HUES6 (cell line): ENCODE results near the gene STARD3.

Experiments used
- H3K27ac ChIP-seq: 2 replicates; pipeline ENCODE4 v1.7.0; 2013; ENCODE audit warnings: low read depth, mild to moderate bottlenecking, low read length, inconsistent platforms
- H3K27me3 ChIP-seq: 2 replicates; pipeline ENCODE4 v1.6.1; 2013; ENCODE audit warnings: low read length; ENCODE audit not compliant: control insufficient read depth, insufficient read depth
- H3K36me3 ChIP-seq: 2 replicates; pipeline ENCODE4 v1.6.1; 2013; ENCODE audit warnings: low read length; ENCODE audit not compliant: control insufficient read depth, insufficient read depth
- H3K4me1 ChIP-seq: 2 replicates; pipeline ENCODE4 v1.6.1; 2013; ENCODE audit warnings: low read length; ENCODE audit not compliant: control insufficient read depth, insufficient read depth
- H3K4me3 ChIP-seq: 2 replicates; pipeline ENCODE4 v1.5.1; 2013; ENCODE audit warnings: low read depth, low read length
- H3K9ac ChIP-seq: one replicate; pipeline ENCODE4 v1.6.1; 2013; ENCODE audit warnings: mild to moderate bottlenecking, low read length
- H3K9me3 ChIP-seq: 2 replicates; pipeline ENCODE4 v1.6.1; 2013; ENCODE audit warnings: low read depth, low read length; ENCODE audit not compliant: control insufficient read depth, insufficient read depth

STARD3 gene

DNA sequence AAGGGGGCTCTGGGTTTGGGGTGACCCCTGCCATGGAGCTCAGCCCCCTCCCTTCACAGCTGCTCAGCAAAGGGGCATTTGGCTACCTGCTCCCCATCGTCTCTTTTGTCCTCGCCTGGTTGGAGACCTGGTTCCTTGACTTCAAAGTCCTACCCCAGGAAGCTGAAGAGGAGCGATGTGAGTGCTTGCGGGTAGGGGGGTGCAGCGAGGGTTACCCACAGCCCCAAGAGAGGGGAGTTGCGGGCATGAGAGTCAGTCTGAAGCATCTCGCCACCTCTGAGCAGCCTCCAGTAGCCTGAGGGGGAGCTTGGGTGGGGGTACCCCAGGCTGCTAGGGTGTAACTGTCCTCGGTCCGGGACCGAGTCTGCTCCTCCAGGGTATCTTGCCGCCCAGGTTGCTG is 21.4 kb downstream of the STARD3 start:
- Histone ChIP-seq H3K4me1 (peaks cover 17% of the 10 kb centered on the region), H3K36me3 (peaks cover 26% of the 10 kb centered on the region)

DNA sequence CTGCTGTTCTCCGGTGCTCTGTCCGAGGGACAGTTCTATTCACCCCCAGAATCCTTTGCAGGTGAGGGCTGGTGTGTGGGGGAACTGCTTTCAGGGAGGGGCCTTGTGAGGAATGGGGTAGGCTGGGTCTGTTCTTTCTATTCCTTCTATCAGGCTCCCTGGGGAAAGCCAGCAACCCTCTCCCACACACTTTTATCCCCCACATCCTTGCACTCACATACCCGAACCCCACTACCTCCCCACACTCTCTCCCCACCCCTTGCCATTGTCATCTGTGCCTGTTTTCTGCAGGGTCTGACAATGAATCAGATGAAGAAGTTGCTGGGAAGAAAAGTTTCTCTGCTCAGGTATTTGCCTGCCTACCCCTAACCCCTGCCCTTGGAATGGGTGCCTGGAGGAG is 21.8 kb downstream of the STARD3 start:
- H3K36me3 ChIP-seq, result peaks cover 26% of the 10 kb centered on the region
- H3K27me3 ChIP-seq, result no peaks in the 10 kb centered on the region
- peaks cover 13% of the 10 kb centered on the region for H3K4me1 ChIP-seq
- H3K27ac ChIP-seq, result no peak overlapping the region
- no peaks in the 10 kb centered on the region for H3K9me3 ChIP-seq
- H3K4me3 ChIP-seq, result no peak overlapping the region
- H3K9ac ChIP-seq, result no peak overlapping the region

More for the DNA sequence above, 21.4 kb downstream of the STARD3 start:
- H3K9ac ChIP-seq, result no peak overlapping the region
- no peak overlapping the region for H3K27ac ChIP-seq
- no peak overlapping the region for H3K4me3 ChIP-seq
- no peaks in the 10 kb centered on the region for H3K27me3 ChIP-seq
- no peaks in the 10 kb centered on the region for H3K9me3 ChIP-seq

DNA sequence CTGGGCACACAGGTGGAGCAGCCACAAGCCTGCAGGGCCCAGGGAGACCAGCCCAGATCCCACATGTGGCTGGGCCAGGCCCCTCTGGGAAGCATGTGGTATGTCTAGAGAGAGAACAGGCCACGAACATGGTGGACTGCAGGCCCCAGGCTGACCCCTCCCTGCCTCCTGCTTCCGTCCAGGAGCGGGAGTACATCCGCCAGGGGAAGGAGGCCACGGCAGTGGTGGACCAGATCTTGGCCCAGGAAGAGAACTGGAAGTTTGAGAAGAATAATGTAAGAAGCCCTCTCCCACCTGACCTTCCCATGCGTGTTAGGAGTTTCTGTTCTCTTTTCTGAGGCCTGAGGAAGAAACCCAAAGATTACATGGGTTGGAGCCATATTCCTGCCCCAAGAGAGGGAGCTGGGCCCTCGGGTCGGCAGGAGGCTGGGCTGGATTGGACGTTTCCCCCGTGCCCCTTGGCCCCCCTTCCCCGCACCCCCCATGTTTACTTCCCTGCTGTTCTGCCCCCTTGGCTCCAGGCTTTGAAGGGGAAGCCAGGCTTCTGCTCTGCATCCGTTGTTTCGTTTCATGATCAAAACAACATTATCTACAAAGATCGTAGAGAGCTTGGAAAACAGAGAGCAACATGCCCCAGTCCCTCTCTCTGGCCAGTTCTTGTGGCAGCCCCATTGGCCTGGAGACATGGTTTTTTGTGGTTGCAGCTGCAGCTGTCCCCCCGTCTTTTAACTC is 22.5 kb downstream of the STARD3 start:
- H3K27me3 ChIP-seq, result no peaks in the 10 kb centered on the region
- H3K4me1 ChIP-seq, result peaks cover 16% of the 10 kb centered on the region
- H3K9me3 ChIP-seq, result no peaks in the 10 kb centered on the region
- no peak overlapping the region for H3K9ac ChIP-seq
- H3K4me3 ChIP-seq, result no peak overlapping the region
- peaks cover 26% of the 10 kb centered on the region for H3K36me3 ChIP-seq
- no peak overlapping the region for H3K27ac ChIP-seq

DNA sequence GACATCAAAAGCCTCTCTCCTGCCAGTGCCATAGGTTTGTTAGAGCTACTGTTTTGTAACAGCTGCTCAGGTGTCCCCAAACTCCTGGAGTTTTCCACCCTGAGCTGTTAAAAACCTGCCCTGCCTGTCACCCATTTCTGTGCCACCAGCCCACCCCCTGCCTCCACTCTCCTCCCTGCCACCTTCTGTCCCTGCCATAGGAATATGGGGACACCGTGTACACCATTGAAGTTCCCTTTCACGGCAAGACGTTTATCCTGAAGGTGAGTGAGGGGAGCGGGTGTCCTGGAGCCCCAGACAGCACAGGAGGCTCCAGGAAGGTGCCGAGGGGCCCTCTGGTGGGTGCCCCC is 23.0 kb downstream of the STARD3 start:
- peaks cover 26% of the 10 kb centered on the region for H3K36me3 ChIP-seq
- no peak overlapping the region for H3K4me3 ChIP-seq
- H3K27ac ChIP-seq, result no peak overlapping the region
- no peaks in the 10 kb centered on the region for H3K9me3 ChIP-seq
- peaks cover 21% of the 10 kb centered on the region for H3K4me1 ChIP-seq
- H3K27me3 ChIP-seq, result no peaks in the 10 kb centered on the region; the same call in 1 of the 2 replicates
- H3K9ac ChIP-seq, result no peak overlapping the region

DNA sequence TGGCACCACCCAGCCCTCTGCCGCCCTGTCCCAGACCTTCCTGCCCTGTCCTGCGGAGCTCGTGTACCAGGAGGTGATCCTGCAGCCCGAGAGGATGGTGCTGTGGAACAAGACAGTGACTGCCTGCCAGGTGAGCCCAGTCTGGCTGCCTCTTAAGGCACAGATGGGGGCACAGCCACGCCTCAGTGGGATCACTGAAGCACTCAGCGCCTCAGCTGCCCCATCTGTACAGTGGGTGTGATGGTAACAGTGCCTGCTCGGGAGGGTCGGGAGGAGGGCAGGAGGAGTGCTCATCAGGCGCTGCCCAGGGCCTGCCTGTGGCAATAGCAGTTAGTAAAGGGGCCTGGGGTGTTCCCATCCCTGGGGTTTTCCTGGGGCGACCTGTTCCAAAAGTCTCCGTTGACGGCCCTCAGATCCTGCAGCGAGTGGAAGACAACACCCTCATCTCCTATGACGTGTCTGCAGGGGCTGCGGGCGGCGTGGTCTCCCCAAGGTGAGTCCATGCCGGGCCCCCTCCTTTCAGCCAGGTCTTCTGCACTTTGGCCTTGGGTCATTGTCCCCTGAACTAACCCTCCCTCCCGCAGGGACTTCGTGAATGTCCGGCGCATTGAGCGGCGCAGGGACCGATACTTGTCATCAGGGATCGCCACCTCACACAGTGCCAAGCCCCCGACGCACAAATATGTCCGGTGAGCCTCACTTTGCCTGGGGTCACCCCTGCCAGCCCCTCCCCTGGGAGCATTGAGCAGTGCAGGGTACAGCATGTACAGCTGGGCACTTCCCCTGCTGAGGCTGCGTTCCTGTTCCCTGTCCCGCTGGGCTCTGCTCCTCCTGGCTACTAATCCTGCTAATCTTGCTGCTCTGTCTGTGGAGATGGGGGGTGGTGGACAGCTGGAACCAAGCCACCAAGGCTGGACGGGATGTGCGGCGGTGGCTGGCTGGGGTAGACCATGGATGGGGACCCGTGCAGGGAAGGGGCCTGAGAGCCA is 23.7 kb downstream of the STARD3 start:
- Histone ChIP-seq H3K4me3 (no peak overlapping the region), H3K4me1 (peaks cover 28% of the 10 kb centered on the region), H3K27me3 (peaks cover 1% of the 10 kb centered on the region), H3K9ac (no peak overlapping the region), H3K27ac (no peak overlapping the region), H3K9me3 (no peaks in the 10 kb centered on the region), H3K36me3 (peaks cover 26% of the 10 kb centered on the region)

DNA sequence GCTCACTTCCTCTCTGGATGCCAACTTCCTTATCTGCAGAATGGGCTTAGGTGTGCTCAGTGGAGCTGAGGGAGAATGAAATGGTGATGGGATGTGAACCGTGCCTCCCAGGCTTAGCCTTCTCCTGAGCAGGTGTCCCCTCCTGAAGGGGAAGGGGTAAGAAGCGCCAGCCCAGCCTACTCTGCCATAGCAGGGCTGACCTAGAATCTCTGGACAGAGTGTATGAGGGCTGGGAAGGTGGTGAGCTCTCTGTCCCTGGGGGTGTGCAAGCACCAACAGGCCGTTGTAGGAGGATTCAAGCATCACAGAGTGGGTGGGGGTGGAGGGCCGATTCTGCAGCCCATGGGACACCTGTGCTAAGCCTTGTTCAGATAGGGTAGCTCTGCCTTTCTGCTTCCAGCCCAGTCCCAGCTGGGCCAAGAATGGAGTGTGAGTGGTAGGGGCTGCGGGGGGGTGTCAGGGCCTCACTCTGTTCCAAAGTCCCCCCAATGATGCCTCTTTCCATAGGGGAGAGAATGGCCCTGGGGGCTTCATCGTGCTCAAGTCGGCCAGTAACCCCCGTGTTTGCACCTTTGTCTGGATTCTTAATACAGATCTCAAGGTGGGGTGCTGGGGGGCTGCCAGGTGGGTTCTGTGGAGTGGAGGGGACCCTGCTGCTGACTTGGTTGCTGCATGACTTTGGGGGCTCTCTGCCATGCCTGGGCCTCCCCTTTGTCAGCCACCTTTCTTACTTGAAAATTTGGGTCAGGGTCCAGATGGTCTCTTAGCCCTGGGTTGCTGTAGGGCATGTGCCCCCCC is 25.0 kb downstream of the STARD3 start:
- no peak overlapping the region for H3K27ac ChIP-seq
- no peak overlapping the region for H3K4me3 ChIP-seq
- peaks cover 26% of the 10 kb centered on the region for H3K36me3 ChIP-seq
- H3K4me1 ChIP-seq, result peaks cover 41% of the 10 kb centered on the region
- H3K27me3 ChIP-seq, result peaks cover 14% of the 10 kb centered on the region
- no peak overlapping the region for H3K9ac ChIP-seq
- no peaks in the 10 kb centered on the region for H3K9me3 ChIP-seq

DNA sequence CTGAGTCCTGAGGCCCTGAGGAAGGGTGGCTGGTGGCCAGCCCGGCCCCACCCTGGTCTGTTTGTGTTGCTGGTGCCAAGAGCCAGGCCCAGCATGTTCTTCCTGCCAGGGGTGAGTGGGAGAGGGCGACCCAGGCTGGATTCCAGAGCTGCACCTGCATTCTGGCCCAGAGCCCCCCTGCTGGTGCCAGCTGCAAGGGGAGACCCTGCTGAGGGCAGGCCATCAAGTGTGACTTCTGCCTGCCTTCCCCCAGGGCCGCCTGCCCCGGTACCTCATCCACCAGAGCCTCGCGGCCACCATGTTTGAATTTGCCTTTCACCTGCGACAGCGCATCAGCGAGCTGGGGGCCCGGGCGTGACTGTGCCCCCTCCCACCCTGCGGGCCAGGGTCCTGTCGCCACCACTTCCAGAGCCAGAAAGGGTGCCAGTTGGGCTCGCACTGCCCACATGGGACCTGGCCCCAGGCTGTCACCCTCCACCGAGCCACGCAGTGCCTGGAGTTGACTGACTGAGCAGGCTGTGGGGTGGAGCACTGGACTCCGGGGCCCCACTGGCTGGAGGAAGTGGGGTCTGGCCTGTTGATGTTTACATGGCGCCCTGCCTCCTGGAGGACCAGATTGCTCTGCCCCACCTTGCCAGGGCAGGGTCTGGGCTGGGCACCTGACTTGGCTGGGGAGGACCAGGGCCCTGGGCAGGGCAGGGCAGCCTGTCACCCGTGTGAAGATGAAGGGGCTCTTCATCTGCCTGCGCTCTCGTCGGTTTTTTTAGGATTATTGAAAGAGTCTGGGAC is 25.8 kb downstream of the STARD3 start:
- no peak overlapping the region for H3K4me3 ChIP-seq
- H3K9ac ChIP-seq, result no peak overlapping the region
- no peaks in the 10 kb centered on the region for H3K9me3 ChIP-seq
- peaks cover 26% of the 10 kb centered on the region for H3K36me3 ChIP-seq
- peaks cover 45% of the 10 kb centered on the region for H3K4me1 ChIP-seq
- H3K27me3 ChIP-seq, result peaks cover 22% of the 10 kb centered on the region
- H3K27ac ChIP-seq, result no peak overlapping the region

DNA sequence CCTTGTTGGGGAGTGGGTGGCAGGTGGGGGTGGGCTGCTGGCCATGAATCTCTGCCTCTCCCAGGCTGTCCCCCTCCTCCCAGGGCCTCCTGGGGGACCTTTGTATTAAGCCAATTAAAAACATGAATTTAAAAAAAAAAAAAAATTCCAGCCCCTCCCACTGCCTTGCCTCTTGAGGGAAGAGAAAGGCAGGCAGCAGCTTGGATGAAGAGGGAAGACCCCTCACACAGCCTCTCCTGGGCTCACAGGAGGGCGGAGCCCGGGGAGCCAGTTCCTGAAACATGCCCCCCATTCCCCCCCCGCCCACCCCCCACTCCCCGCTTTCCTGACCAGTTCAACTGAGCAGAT is 26.4 kb downstream of the STARD3 start:
- Histone ChIP-seq H3K9me3 (no peaks in the 10 kb centered on the region), H3K4me1 (peaks cover 45% of the 10 kb centered on the region), H3K9ac (no peak overlapping the region), H3K27me3 (peaks cover 26% of the 10 kb centered on the region), H3K4me3 (peak overlapping the region; percentile 52; the same call in 1 of the 2 replicates), H3K27ac (no peak overlapping the region), H3K36me3 (peaks cover 26% of the 10 kb centered on the region)

DNA sequence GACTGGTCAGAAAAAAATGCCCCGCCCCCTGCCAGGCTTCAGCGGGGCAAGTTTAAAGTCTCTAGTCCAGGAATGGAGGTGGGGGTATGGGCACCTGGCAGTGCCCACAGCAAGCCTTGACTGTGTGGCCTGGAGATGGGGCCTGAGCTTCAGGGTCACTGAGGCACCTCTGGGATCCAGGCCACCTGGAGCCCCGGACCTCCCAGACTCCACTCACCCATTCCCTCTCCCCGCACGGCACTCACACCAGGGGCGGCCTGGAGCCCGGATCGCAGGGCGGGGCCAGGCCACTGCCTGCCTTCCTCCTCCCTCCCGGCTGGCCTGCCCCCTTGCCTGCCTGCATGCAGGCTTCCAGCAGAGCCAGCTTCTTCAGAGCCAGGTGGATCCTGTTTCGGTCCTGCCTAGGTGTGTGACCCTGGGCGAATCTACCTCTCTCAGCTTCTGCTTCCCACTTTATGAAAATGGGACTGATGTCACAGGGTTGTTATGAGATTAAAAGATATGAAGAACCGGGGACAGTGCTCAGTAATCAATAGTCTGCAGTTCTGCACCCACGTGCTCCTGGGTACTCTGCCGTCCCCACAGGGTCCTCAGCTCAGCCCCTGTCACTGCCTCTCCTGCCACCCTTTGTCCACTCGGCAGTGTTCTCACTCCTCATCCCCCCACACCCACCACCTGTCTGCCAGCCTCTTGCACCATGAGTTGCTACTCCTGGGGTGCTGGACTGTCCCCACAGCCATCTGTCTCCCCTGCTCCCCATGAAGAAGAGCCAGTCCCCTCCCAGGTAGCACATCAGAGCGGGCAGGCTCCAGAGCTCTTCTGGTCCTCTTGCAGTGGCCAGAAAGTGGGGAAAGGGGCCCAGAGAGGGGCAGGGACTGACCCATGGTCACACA is 27.0 kb downstream of the STARD3 start:
- Histone ChIP-seq H3K27ac (no peak overlapping the region), H3K27me3 (peaks cover 31% of the 10 kb centered on the region), H3K4me3 (peak overlapping the region; percentile 52), H3K4me1 (peaks cover 49% of the 10 kb centered on the region), H3K9me3 (no peaks in the 10 kb centered on the region), H3K9ac (peak overlapping the region; percentile 14), H3K36me3 (peaks cover 22% of the 10 kb centered on the region)
